Liver (tissue), 3 donors: ENCODE data around the gene SOX6.

ENCODE experiments used
- ATF3 ChIP-seq: IDR thresholded peaks from 2 replicates; pipeline ENCODE4 v1.6.1; 2016; ENCODE audit warnings: antibody characterized with exemption
- CTCF ChIP-seq: fragments of 150-350 bp; IDR thresholded peaks from 2 replicates; pipeline ENCODE4 v1.5.1; 2017; ENCODE audit warnings: improper control_type of control experiment, low read depth, low read length; ENCODE audit not compliant: missing input control
- EGR1 ChIP-seq, 2 donors: IDR thresholded peaks; 2 replicates each; pipeline ENCODE4 v1.6.1; 2016 to 2018; ENCODE audit warnings: antibody characterized with exemption in 2 of 2, low read depth in 2 of 2
- FOXA1 ChIP-seq: IDR thresholded peaks from 2 replicates; pipeline ENCODE4 v1.6.1; 2016; ENCODE audit warnings: antibody characterized with exemption
- GABPA ChIP-seq, 2 donors: IDR thresholded peaks in 1 of 2; conservative IDR thresholded peaks in 1 of 2; 2 replicates each; pipeline ENCODE4 v1.6.1; 2016; ENCODE audit warnings: antibody characterized with exemption in 2 of 2, mild to moderate bottlenecking in 1 of 2, moderate library complexity in 1 of 2
- RAD21 ChIP-seq, 2 donors: IDR thresholded peaks; 2 replicates each; pipeline ENCODE4 v1.6.1; 2016; ENCODE audit warnings: antibody characterized with exemption in 2 of 2, mild to moderate bottlenecking in 2 of 2
- REST ChIP-seq: IDR thresholded peaks from 2 replicates; pipeline ENCODE4 v1.6.1; 2016; ENCODE audit warnings: antibody characterized with exemption, mild to moderate bottlenecking
- TF ChIP-seq, protein P1 (sequence below): IDR thresholded peaks from 2 replicates; pipeline ENCODE4 v1.6.1; 2016; ENCODE audit warnings: antibody characterized with exemption
- donor health status: healthy.
- donor health status: healthy.

GRCh38 chr11:16295592-16295991 lies 60.8 kb downstream of the SOX6 start:
- TF ChIP-seq CTCF (no peak), REST (no peak), EGR1 (IDR thresholded peaks at IDR 0.05; ENCODE audit: low read depth in 2 of 2) (no peak), RAD21 (IDR thresholded peaks at IDR 0.05) (no peak), FOXA1 (no peak), ATF3 (no peak), GABPA (IDR thresholded peaks at IDR 0.05 in 1 of 2, conservative IDR thresholded peaks at IDR 0.05 in 1 of 2) (no peak)
- TF ChIP-seq, protein P1, sequence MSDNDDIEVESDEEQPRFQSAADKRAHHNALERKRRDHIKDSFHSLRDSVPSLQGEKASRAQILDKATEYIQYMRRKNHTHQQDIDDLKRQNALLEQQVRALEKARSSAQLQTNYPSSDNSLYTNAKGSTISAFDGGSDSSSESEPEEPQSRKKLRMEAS: no peak
